Stimulated activated CD8-positive, alpha-beta memory T cell treated with anti-CD3 and anti-CD28 coated beads, Interleukin-7, amount 100 ng/mL, for 24 hours (primary cell): ENCODE results near the gene GAPDH.
"Not testable (repeated sequence)": the region's sequence is repeated elsewhere in the genome, so short reads cannot be mapped to it uniquely, and the experiment has no call there.

Experiments
- DNase-seq: peaks from one replicate; pipeline ENCODE4 v3.0.0-alpha.2; 2020; ENCODE audit warnings: low read depth

GAPDH gene

DNA sequence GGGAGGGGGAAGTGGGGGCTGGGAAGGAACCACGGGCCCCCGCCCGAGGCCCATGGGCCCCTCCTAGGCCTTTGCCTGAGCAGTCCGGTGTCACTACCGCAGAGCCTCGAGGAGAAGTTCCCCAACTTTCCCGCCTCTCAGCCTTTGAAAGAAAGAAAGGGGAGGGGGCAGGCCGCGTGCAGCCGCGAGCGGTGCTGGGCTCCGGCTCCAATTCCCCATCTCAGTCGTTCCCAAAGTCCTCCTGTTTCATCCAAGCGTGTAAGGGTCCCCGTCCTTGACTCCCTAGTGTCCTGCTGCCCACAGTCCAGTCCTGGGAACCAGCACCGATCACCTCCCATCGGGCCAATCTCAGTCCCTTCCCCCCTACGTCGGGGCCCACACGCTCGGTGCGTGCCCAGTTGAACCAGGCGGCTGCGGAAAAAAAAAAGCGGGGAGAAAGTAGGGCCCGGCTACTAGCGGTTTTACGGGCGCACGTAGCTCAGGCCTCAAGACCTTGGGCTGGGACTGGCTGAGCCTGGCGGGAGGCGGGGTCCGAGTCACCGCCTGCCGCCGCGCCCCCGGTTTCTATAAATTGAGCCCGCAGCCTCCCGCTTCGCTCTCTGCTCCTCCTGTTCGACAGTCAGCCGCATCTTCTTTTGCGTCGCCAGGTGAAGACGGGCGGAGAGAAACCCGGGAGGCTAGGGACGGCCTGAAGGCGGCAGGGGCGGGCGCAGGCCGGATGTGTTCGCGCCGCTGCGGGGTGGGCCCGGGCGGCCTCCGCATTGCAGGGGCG lies at the start of gene GAPDH:
Gene GAPDH, plus strand, starts transcription at position 595 of the 772 bp plus-strand sequence. CDS start 316 bp downstream, outside the sequence.
- DNase-seq, result peak; percentile 71

DNA sequence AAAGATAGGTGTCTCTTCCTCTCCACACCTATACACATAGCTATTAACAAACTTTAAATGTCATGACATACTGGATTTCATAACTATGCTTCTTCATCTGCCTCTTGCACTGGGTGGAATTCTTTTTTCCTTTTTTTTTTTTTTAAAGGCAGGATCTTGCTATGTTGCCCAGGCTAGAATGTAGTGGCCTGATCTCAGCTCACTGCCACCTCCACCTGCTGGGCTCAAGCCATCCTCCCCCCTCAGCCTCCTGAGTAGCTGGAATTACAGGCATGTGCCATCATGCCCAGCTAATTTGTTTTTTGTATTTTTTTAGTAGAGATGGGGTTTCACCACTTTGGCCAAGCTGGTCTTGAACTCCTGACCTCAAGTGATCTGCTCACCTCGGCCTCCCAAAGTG lies 46.1 kb upstream of the GAPDH start:
- no peak for DNase-seq

DNA sequence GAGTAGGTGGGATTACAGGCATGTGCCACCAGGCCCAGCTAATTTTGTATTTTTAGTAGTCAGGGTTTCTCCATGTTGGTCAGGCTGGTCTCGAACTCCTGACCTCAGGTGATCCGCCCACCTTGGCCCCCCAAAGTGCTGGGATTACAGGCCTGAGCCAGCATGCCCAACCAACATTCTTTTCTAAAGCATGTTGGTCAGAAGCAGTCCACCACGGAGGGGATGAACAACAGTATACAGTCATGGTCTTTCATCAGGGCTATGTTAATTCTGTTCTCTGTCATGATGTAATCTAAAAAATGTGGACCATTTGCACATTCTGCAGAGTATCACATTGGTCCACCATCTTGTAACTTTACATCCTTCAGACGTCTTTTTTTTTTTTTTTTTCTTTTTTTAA lies 44.9 kb upstream of the GAPDH start:
- no peak for DNase-seq

DNA sequence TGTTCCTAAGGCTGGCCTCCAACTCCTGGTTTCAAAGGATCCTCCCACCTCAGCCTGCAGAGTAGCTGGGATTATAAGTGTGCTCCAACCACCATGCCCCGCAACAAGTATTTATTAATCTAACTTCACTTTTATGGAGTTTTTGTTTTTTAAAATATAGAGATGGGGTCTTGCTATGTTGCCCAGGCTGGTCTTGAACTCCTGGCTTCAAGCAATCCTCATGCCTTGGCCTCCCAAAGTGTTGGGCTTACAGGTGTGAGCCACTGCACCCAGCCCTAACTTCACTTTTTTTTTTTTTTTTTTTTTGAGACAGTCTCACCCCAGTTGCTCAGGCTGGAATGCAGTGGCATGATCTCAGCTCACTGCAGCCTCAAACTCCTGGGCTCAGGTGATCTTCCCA lies 43.6 kb upstream of the GAPDH start:
- DNase-seq, result not testable (repeated sequence)

DNA sequence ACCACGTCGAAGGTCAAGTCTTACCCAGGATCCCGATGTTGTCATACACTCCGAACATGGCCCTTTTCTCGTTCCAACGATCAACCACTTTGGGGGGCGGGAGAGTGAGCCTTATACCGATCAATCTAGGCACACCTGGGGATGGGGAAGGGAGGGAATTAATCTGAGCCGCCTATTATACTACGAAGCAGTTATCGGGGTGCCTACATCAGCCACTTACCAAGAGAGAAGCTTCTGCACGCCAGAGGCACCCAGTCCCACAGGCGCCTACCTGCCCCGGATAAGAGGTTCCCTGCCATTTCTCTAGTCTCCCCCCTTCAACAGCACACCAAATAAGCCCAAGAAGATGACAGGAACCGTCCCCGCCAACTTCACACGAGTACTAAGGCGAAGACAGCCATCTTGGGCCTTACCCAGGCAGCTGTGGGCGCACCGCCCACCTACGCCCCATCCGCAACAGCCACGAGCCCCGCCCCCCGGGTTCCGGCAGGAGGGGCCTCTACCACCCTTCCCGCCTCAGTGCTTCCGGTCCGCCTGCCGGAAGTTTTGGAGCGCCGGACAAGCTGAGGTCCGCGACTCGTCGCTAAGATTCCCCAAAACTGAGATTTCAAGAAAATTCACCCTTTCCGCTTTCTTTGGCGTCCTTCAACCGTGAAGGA lies 41.4 kb upstream of the GAPDH start, which contains the start of gene MRPL51:
Gene MRPL51, minus strand, starts transcription at position 425 of the 659 bp plus-strand sequence. Its CDS starts 126 bp downstream, at position 299.
- DNase-seq, result peak; percentile 95

DNA sequence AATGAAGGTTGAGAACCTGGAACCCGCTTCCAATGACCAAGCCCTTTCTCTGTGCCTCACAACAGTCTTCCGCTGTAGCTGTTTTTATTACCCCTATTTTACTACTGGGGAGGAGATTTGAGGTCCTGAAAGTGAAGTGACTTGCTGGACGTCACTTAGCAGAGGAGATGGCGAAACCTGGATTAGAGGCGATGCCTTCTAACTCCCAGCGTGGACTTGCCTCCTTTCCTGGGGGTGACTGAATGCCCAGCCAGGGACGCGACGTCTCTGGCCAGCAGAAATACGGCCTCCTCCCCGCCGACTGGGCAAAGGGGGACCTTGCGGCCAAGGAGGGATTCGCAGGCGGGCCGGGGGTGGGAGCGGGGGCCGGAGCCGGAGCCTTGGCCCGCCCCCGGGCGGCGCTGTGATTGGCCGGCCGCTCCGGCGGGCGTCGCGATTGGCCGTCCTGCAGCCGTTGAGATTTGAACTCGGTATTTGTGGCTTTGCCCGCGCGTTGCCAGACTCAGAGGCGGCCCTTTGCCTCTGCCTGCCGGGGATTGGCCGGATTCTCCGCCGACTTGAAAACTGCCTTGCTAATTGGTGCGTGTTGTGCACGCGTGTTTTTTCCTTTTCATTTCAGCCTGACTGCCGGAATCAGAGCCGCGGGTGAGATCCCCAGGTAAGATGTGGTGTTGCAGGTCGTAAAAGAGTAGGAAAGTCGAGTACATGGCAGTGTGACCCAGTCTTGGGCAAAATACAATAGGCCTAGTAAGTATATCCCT lies 40.6 kb upstream of the GAPDH start, which contains the start of gene NCAPD2:
Gene NCAPD2, plus strand, starts transcription at position 606 of the 761 bp plus-strand sequence. CDS start 997 bp downstream, outside the sequence.
- peak; percentile 84 for DNase-seq

DNA sequence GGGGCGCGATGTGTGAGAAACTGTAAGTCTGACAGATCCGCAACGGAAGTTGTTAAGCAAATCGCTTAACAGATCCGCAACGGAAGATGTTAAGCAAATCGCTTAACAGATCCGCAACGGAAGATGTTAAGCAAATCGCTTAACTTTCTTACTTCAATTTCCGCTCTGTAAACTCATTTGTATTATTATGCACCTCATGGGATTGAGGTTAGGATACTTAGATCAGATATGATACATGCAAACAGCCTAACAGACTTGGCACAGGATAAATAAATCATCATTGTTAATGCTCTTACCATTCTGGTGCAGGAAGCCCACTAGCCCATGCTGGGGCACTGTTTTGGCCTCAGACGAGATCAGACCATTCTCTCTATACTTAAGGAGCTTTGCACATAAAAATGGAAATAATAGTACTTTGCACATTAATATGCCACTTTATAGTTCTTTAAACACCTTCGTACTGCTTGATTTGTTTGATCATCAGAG lies 40.0 kb upstream of the GAPDH start:
- no peak for DNase-seq

DNA sequence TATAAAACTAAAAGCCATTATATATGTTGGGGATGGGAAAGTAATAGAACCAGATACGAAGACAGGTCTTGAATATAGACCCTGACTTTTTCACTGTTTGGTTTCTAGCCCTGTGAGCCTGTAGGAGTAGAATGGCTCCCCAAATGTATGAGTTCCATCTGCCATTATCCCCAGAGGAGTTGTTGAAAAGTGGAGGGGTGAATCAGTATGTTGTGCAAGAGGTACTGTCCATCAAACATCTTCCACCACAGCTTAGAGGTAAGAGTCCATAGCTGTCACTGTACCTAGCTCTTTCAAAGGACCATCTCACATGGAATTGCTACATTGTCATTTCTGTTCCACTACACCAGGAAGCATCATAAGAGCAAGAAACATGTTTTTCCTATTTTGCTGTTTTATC lies 39.3 kb upstream of the GAPDH start:
- no peak for DNase-seq

DNA sequence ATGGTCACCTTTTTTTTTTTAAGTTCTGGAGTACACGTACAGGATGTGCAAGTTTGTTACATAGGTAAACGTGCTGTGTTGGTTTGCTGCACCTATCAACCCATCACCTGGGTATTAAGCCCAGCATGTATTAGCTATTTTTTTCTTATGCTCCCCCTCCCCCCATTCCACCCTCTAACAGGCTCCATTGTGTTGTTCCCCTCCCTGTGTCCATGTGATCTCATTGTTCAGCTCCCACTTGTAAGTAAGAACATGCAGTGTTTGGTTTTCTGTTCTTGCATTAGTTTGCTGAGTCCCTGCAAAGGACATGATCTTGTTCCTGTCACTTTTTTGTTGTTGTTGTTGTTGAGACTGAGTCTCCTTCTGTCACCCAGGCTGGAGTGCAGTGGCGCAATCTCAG lies 37.0 kb upstream of the GAPDH start:
- DNase-seq, result not testable (repeated sequence)

DNA sequence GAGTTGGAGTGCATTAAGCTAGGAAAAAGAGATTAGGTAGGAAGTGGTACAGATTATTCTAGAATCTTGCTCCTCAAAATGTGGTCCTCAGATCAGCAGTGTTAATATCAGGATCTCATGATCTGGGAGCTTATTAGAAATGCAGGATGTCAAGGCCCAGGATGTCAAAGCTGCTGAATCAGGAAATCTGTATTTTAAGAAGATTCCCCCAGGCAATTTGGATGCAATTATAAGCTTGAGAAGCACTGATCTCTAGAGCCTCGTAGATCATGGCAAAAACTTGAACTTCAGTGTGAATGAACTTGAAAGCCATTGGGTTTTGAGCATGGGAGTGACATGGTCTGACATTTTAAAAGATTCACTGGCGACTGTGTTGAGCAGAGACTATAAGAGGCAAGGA lies 33.9 kb upstream of the GAPDH start:
- no peak for DNase-seq

DNA sequence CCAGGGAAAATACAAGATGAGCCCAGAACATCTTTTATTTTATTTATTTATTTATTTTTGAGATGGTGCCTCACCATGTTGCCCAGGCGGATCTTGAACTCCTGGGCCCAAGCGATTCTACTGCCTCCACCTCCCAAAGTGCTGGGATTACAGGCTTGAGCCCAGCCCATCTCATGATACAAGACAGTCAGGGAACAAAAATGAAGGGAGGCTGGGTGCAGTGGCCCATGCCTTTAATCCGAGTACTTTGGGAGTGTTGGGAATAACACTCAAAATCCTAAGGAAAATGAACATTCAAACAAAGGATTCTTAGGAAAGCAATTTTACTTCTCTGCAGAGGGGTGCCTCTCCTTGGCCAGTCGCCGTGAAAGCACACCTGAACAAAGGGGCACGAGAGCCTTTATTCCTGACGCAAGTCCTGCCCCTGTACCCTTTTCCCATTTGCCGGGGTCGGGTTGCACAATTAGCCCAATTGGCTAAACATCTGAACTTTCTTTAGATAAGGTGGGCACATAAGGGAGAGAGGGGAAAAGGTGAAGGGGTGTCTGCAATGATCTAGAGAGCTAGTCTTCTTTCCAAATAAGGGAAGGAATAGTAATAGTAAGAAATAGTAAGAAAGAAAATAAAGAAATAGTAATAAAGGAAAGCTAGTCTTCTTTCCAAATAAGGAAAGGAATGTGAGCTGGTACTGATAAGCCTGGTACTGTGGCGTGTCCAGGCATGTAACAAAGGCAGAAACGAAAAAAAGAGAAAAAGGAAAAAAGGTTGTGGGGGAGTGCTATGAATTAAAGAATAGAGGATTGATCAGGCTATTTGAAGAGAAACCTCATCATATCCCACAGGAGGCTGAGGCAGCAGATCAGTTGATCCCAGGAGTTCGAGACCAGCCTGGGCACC lies 27.0 kb upstream of the GAPDH start:
- DNase-seq, result no peak

DNA sequence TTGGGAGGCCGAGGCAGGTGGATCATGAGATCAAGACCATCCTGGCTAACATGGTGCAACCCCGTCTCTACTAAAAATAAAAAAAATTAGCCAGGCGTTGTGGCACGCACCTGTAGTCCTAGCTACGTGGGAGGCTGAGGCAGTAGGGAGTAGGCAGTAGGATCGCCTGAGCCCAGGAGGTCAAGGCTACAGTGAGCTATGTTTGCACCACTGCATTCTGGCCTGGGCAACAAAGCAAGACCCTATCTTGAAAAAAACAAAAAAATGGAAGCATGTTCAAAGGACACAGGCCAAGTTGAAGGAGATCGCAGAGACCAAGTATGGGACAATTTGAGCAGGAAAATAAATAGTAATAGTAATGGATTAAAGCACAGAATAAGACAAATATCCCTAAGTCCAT lies 26.2 kb upstream of the GAPDH start:
- no peak for DNase-seq

DNA sequence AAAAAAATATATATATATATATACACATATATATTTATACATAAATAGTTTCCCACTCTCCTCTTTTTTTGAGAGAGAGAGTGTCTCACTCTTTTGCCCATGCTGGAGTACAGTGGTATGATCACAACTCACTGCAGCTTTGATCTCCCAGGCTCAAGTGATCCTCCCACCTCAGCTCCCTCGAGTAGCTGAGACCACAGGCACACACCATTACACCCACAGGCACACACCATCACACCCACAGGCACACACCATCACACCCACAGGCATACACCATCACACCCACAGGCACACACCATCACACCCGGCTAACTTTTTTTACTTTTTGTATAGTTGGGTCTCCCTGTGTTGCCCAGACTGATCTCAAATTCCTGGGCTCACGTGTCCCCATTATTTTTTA lies 14.1 kb upstream of the GAPDH start:
- no peak for DNase-seq

DNA sequence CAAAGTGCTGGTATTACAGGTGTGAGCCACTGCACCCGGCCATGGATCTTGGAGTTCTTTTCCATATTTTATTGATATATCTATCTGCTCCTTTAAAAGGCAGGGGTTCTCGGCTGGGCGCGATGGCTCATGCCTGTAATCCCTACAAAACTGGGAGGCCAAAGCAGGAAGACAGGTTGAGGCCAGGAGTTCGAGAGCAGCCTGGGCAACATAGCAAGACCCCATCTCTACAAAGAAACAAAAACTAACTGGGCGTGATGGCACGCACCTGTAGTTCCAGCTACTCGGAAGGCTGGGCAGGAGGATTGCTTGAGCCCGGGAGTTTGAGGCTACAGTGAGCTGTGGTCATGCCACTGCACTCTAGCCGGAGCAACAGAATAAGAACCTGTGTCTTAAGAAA lies 12.1 kb upstream of the GAPDH start:
- no peak for DNase-seq

DNA sequence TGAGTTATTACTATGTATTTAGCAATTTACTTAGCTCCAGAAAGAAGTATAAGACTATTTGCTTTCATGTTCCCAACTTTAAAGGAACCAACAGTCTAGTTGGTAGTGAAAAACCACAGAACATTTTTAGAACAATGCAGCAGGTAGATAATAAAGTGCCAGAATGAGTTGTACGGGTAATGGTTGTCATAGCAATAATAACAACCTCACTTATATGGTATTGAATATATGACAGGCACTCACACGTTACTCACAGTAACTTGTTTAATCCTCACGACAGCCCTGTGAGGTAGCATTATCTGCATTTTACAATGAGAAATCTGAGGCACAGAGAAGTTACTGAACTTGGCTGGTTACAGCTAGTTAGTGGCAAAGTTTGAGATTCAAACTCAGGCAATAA lies 10.6 kb upstream of the GAPDH start:
- DNase-seq, result no peak

DNA sequence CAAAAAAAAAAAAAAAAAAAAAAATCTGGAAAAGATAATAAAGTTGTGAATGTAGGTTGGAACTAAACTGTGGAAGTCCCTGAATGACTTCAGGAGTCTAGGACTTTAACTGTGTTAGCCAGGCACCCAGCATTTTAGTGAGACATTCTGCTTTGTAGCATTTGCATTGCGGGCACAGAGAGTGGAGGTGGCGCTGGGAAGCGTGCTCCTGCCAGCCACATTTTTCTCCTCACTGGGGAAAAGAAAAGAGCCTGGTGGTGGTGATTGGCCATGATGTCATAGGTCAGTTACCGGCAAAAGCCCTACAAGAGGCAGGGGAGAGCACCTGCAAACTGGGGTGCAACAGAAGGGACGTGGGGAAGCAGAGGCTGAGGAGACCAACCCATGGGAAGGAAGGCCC lies 9.7 kb upstream of the GAPDH start:
- no peak for DNase-seq

DNA sequence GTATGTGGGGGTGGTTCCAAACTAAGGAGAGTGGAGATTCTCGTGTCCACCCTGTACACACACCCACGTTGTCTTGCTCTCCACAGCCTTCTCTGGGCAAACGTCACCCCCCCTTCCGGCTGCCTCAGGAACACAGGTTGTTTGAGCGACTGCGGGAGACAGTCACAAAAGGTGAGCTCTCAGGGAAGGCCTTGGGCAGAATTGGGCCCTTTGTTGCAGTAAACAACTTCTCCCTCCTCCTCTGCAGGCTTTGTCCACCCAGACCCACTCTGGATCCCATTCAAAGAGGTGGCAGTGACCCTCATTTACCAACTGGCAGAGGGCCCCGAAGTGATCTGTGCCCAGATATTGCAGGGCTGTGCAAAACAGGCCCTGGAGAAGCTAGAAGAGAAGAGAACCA lies 8.1 kb upstream of the GAPDH start:
- no peak for DNase-seq

DNA sequence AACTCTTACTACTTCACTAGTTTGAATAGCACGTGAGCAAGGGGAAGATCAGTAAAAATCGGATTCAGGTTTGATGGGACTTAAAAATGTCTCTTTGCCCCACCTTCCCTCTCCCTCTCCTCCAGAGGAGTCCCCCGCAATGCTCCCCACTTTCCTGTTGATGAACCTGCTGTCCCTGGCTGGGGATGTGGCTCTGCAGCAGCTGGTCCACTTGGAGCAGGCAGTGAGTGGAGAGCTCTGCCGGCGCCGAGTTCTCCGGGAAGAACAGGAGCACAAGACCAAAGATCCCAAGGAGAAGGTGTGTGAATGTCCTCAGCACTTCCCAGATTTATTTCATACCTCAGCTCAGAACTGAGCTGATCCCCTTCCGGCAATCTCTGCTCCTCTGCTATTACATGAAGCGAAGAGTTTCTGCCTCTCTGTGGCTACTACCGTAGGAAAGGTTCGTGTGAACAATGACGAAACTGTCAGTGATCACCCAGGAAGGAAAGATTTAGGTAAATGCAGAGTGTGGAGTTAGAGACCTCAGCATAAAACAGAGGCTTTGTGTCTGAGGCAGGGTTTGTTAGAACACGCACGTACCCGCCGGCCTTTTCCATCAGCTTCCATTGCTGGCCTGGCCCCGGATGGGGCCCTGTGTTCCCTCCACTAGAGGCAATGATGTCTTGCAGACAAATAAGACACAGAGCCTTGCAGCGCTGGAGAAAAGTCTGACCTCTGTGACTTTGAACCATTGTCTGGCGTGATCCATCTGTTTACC lies 7.4 kb upstream of the GAPDH start:
- DNase-seq, result no peak

DNA sequence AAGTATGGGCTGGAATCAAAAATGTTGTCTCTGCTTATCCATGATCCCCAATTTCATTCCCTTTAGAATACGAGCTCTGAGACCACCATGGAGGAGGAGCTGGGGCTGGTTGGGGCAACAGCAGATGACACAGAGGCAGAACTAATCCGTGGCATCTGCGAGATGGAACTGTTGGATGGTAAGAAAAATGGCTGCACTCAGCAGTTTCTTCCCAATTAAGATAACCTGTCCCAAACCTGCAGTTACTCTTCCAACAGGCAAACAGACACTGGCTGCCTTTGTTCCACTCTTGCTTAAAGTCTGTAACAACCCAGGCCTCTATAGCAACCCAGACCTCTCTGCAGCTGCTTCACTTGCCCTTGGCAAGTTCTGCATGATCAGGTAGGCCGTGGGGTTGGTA lies 6.6 kb upstream of the GAPDH start:
- DNase-seq, result no peak

DNA sequence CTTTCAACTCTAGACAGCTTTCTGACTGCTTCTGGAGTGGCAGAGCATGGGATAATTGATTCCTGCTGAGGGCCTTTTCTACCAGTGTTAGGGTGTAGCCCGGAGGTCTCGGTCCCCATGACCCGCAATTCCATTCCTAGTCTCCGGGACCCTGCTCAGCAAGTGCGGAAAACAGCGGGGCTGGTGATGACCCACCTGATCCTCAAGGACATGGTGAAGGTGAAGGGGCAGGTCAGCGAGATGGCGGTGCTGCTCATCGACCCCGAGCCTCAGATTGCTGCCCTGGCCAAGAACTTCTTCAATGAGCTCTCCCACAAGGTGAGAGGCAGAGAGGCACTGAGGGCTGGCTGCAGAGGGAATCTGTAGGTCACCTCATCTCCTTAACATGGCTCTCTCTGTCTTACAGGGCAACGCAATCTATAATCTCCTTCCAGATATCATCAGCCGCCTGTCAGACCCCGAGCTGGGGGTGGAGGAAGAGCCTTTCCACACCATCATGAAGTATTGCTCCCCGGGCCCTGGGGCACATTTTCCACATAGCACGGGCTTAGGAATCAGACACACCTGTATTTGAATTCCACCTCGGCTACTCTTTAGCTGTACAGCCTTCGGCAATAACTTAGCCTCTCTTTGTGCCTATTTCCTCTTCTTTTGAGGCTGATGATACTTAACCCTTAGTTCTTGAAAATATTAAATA lies 5.6 kb upstream of the GAPDH start:
- no peak for DNase-seq
